HUDEP-2 (cell line): ENCODE results near the gene HIVEP1.

ENCODE experiments used
- DNase-seq, 76 experiments: peaks; one replicate each; lab custom pipeline; 2025; ENCODE audit not compliant: unreplicated experiment in 76 of 76; lab: John Stamatoyannopoulos, UW

Gene HIVEP1

DNA sequence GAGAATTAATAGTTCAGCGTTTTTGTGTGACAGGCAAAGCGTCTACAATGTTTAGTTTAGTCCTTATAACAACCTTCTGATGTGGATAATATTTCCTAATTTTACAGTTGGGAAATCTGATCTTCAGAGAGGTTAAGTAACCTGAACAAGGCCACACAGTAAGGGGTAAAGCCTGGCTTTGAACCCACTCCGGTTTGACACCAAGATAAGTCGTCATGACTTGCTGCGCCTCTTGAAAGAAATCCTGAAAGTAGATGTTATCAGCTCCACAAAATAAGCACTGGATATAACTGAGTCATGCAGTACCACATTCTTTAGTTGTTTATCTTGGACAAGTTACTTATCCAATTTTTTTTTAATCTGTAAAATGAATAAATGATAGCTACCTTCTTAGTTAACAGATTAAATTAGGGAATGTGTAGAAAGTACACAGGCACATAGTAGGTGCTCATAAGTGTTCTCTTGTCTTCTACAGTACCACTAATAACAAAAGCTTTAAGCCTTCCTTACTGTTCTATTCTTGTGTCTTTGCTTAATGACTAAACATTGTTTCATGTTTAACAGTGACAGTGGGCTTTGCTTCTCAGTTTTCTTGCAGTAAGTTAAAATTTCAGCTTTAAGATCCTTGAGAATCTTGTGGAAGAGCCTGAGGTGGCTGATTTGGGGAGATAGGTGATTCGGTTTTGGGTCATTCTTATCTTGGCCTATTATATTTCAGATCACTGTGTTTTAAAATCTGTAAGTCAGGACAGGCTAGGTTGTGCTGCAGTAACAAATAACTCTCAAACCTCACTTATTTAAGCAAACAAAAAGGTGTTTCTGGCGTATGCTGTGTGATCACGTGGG is 2.1 kb downstream of the HIVEP1 start:
- no peak for DNase-seq

DNA sequence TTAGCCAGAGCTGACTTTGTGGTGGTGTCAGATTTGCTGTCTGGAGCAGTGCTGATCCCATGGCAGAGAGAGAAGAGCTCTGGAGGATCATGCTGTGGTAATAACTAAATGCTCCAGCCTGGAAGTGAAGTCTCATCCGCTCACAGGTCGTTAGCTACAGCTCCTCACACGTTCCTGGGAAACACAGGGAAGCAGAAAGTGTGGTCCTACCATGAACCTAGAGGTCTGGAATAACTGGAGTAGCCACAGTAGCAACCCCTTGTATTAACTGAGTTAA is 2.7 kb downstream of the HIVEP1 start:
- no peak for DNase-seq

DNA sequence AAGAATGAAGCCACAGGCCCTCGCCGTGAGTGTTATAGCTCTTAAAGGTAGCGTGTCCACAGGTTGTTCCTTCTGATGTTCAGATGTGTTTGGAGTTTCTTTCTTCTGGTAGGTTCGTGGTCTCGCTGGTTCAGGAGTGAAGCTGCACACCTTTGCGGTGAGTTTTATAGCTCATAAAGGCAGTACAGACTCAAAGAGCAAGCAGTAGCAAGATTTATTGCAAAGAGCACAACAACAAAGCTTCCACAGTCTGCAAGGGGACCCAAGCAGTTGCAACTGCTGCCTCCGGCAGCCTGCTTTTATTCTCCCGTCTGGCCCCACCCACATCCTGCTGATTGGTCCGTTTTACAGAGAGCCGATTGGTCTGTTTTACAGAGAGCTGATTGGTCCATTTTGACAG is 5.2 kb downstream of the HIVEP1 start:
- DNase-seq: no peak

DNA sequence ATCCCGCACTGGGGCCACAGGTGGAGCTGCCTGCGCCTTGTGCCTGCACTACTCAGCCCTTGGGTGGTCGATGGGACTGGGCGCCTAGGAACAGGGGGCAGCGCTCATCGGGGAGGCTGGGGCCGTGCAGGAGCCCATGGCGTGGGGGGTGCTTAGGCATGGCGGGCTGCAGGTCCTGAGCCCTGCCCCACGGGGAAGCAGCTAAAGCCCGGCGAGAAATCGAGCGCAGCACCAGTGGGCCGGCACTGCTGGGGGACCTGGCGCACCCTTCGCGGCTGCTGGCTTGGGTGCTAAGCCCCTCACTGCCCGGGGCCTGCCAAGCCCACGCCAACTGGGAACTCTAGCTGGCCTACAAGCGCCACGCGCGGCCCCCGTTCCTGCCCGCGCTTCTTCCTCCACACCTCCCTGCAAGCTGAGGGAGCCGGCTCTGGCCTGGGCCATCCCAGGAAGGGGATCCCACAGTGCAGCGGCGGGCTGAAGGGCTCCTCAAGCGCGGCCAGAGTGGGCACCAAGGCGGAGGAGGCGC is 5.8 kb downstream of the HIVEP1 start:
- no peak for DNase-seq

DNA sequence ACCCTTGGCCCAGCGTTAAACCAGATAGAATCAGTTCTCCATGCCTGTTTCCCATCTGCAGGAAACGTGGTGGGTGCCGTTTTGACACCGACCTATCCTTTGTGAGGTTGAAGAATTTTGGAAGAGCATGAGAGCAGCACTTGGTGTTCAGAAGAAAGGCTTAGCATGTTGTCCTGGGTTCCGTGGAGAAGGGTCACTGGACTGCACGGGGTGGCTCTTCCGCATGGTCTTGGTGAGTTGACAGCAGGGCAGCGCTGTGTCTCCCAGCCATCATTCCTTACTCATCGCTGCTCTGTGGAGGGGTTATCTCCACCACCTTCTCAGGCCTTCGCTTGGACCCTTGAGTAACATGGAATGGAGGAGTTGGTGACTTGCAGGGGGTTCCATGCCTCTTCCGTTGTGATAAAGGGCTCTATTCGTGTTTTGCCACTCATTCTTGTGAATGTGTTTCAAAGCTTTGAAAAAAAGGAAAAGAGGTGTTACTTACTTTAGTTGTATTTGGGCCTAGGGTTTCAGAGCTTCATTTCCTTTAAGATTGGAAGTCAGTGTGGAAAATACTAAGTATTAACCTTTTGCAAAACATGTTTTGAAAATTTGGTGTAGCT is 8.2 kb downstream of the HIVEP1 start:
- no peak for DNase-seq

DNA sequence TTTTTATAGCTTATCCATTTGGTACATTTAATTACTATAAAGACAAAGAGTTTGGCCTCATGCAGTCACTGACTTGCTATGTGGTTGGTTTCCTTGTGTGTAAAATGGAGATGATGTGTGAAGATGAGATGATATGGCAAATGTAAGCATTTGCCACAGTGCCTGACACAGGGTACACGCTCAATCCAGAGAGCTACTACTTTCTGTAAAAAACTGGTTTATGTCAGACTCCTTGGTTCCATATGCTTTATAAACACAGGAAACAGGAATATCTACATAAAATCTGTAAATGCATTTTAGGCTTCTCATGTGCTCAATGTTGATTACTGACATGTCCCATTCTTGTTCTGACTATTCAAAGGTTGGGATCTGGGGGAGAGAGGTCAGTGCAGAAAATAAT is 10.4 kb downstream of the HIVEP1 start:
- no peak for DNase-seq

DNA sequence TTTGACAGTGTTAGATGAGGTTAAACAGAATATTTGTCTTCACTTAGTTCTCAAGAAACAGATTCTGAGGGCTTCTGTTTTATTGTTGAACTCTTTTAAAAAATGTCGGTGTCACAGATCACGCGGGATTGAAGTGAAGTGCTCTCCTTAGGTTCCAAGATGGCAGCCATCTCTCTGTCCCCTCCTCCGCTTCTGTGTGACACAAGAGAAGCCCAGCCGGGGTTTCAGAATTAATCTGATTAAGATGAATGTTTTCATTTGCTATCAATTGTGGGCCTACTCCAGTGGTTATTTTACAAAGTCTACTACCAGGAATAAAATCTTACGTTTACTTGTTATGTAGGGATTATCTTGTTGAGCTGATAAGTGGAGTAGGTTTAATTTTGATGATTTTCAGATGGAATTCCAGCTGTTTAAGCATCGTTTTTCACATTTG is 10.9 kb downstream of the HIVEP1 start:
- DNase-seq: no peak

DNA sequence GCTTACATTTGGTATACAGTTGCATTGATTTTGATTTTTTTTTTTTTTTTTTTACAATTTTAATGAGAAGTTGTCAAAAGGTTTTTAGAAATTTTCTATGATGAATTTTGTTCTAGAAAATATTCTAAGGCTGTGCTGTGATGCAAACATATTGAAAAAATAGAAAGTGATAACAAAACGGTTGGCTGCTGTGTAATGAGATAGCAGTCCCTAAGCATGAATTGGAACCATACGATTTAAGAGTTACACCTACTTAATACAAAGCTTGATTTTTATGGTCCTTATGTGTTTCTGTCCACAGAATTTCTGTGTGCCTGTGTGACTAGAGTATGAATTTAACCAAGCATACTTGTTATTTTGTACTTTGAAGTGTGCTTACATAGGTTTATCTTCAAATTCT is 12.1 kb downstream of the HIVEP1 start:
- DNase-seq: peak in 6 of 76 experiments; percentile 6 to 48 (median 12)

DNA sequence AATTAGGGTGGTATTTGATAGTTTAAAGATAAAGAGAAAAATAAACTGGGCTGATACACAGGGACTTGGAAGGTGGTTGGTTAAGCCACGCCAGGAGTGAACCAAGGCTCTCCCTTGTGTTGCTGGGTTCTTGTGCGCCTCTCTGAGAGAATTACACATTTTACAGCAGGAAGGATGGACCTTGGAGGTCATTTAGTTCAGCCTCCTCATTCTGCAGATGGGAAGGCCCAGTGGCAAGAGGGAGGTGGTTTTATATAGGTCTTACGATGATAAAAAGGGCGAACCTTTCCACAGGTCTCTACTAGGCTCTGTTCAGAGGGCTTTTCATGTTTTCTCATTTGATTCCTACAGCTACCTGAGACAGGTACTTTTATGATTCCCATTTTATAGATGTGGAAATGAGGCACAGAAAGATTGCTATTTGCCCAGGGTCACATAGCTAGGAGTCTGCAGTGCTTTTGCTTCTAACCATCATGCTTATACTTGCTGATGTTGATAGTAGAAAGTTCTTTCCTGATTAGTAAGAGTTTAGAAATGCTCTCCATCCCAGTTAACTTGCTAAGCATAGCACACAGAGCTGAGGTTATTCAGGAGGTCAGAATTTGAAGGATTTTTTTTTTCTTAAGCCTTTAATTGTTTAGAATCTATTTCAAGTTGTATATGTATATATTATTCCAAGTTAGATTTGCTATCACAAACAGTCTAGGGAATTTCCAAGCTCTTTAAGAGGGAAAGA is 12.8 kb downstream of the HIVEP1 start:
- DNase-seq: no peak

DNA sequence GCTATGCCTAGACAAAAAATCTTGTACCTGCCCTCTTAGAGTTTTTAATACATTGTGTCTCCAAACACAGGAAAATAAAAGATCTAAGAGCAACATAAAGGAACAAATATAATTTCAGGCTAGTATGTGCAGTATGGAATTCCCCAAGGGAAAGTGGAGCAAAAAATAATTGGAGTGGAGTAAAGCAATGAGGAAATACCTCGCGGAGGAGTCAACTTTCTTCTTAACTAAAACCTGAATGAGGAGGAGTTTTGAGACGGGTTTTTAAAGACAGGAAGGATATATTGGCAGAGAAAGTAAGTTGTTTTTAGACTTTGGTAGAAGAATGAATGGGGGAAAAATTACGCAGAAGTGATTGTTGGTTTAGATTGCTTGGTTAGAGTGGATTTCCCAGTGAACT is 14.0 kb downstream of the HIVEP1 start:
- no peak for DNase-seq

DNA sequence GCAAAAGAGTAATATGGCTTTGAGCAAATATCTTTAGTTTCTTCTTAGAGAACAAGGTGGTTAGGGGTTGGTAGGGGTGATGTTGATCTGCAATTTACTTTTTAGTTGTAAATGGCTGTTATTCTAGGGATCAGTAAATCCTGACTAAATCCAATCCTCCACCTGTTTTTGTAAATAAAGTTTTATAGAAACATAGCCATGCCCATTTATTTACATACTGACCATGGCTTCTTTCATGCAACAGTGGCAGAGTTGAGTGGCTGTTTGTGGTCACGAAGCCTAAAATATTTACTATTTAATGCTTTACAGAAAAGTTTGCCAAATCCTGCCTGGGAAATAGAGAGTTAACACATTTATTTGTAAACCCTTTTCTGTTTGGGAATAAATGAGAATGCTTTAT is 14.7 kb downstream of the HIVEP1 start:
- no peak for DNase-seq

DNA sequence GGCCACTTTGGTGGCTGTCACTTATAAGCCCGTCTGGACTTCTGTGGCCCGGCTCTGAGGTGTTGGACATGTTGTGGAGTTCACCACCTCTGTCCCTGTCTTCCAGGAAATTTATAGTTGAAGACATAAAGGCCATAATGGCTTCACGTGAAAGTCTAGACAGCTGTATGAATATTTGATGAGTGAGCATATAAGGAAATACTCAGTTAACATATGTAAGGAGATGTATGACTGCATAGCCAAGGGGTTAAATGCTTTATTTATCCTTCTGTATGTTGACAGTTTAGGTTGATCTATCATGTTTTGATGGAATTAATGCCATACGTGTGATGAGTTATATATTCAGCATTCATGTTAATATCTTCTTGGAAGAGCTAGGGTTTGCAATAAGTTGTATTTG is 16.1 kb downstream of the HIVEP1 start:
- no peak for DNase-seq

DNA sequence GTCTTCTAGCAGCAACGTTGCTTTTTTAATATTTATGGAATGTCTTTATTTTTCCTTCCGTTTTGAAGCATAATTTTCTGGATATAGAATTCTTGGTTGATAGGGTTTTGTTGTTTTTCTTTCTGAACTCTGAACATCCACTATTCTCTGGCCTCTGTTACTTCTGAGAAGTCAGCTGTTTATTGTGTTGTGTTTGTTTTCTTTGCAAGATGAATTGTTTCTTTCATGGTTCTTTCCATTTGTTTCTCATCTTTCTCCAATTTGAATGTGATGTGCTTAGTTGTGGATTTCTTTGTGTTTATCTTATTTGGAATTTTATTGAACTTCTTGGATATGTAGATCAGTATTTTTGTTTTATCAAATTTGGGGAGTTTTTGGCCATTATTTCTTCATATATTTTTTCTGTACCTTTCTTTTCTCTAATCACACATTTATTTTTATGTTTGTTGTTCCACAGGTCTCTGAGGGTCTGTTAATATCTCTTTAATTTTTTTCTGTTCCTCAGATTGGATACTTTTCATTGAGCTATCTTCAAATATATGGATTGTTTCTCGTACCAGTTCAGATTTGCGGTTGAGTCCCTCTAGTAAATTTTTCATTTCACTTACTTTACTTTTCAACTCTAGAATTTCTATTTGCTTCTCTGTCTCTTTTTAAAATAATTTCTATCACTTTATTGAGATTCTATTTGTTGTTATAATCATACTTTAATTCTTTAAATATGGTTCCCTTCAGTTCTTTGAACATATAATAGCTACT is 18.0 kb downstream of the HIVEP1 start:
- no peak for DNase-seq

DNA sequence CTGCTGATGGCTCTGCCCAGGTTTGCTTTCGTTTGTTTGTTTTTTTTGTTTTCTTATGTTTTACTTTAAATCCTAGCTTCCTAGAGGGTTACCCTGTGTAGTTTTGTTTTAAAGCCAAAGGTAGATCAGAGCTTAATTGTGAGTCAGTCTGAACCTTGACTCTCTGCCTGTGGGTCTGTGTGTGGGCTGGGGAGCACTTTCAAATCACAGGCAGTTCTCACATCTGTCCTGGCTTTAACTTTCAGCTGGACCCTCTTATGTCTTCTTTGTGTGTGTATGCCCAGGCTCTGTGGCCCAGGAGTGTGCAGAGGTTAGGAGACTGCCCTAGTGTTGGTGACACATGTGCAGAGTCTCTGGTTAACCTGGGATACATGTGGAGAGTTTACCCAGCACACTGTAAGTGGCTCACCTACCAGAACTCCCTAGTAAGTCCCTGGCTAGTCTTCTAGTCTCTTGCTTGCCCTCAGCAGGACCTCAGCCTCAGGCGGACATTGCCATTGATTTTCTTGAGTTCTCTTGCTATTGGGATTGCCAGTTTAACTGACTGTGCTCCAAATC is 19.0 kb downstream of the HIVEP1 start:
- no peak for DNase-seq

DNA sequence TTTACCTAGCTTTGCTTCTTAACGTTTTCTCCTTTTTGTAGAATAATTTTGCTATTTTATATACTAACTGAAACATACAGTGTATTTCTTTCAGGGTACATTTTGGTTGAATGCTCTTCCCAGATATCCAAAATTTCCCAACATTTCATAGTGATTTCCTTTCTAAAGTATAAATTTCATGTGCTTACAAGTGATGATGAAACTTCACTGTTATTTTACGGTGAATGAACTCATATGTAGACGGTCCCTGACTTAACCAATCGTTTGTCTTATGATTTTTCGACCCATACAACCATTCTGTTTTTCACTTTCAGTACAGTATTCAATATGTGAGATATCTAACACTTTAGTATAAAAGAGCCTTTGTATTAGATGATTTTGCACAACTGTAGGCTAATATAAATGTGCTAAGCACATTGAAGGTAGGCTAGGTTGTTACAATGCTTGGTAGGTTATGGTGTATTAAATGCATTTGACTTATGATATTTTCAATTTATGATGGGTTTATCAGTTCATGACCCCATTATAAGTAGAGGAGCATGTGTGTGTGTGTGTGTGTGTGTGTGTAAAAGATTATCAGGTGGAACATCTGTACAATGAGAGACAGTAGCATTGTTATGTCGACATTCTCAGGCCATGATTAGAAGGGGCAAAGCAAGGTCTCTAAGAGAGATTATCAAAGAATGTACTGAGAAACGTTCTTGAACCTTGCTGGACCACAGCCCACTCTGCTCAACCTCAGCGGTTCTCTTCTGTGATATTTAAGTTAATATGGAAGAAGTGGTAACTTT is 20.9 kb downstream of the HIVEP1 start:
- DNase-seq: peak in 2 of 76 experiments; percentile 22 to 23

DNA sequence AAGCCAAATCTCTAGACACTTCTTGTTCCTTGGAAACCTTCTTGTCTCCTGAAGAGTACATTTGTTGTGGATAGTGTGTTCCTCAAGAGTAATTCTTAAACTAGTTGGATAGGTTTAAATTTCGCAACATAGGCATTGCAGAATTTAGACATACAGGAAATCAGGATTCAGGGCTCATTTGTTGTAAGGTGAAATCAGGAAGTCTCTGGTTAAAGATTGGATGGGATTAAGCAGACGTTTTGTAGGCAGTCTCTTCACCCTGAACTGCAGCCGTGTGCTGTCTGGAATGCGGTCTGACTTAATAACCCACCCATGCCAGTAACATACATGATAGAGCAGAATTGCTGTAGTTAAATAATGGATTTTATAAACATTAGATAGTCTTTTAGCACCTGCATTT is 21.7 kb downstream of the HIVEP1 start:
- no peak for DNase-seq

DNA sequence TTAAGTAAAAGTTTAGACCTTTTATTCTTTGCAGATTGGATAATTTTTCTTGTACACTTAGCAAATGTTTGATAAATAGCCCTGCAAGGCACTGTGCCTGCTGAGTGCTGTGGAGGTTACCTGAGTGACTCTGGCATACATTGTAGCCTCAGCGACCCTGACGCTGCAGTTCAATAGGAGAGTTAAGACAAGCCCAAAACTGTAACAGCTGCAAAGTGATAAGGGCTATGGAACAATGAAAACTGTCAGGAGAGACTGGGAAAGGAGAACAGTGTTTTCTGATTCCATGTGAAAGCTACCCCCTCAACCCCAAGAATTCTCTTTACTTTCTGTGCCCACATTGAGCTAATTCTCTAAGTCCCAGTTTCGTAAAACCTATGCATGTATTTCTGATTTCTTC is 22.2 kb downstream of the HIVEP1 start:
- DNase-seq: no peak

DNA sequence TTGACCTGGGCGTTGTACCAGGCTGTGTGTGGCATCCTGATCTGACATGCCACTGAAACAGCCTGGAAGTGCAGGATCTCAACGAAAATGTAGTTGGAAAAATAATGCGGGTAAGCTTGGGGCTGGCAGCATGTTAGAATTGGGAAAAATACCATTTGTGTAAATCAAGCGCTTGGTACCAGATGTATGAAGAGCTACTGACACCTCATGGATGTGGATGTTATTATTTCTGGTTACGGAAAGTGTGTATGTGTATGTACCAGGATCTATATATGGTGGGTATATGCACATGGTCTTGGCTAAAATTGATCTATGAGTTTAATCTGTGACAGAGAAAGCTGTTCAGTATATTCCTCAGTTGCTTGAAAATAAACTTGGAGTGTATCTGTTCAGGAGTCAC is 22.7 kb downstream of the HIVEP1 start:
- no peak for DNase-seq

DNA sequence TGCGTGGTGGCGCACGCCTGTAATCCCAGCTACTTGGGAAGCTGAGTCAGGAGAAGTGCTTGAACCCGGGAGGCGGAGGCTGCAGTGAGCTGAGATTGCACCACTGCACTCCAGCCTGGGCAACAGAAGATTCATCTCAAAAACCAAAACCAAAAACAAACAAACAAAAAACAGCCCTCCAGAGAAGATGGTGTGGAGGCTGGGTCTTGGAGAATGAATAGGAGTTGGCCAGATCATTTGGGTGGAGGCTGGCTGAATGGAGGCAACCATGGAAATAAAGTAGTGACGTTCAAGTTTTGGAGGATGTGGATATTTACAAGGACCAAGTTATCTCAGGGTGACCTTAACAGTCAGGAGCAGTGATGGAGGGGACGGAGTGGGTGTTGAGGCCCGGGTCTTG is 24.7 kb downstream of the HIVEP1 start:
- DNase-seq: no peak

DNA sequence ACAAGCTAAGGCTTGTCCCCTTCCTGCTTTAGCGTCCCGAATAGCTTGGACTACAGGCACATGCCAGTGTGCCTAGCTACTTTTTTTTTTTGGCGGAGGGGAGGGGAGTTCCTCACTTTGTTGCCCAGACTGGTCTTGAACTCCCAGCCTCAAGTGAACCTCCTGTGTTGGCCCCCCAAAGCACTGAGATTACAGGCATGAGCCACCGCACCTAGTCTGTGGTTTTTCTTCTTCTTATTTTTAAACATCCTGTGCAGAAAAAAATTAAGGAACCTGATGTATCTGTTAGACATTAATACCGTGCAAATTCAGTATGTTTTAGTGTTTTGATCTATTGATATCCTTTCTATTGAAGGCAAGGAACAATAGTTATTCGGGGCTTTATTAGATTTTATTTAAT is 25.7 kb downstream of the HIVEP1 start:
- no peak for DNase-seq
